ENCODE measurements around the gene IFI35.

IFI35 gene

GRCh38 chr17:43011728-43012472 is 5.3 kb downstream of the IFI35 start:
- no peak overlapping the region for H3K27ac ChIP-seq (ENCODE audit: extremely low read depth, low read depth, low read length)
- H3K9me3 ChIP-seq (ENCODE audit: control insufficient read depth, insufficient read depth, low read depth, low read length): no peaks in the 10 kb centered on the region
- POLR2A ChIA-PET: interaction anchor here (1.3 to 3.4 kb wide), 4 partner anchors 10 to 14 kb away, joined by 5 to 29 read pairs (median 10); partner anchors contain the start of genes RPL27 and VAT1
- TF ChIP-seq ZNF362 (tag by site-specific recombination; IDR thresholded peaks at IDR 0.05) (no peak), ZNF18 (tag by site-specific recombination; IDR thresholded peaks at IDR 0.05) (no peak), SP7 (tag by site-specific recombination; IDR thresholded peaks at IDR 0.05) (no peak), ZNF26 (tag by site-specific recombination; IDR thresholded peaks at IDR 0.05) (no peak), REPIN1 (tag by site-specific recombination; IDR thresholded peaks at IDR 0.05; ENCODE audit: low read depth) (no peak)
- CTCF ChIA-PET: interaction anchor here (0.6 to 1.3 kb wide), 3 partner anchors 12 to 552 kb away, joined by 3 to 5 read pairs (median 3); no protein-coding TSS in a partner anchor
- H3K36me3 ChIP-seq (ENCODE audit: control insufficient read depth in 2 of 2, insufficient read depth in 1 of 2, low read length in 2 of 2): peaks cover 0 to 39% of the 10 kb centered on the region in 2 experiments; a peak in 1 of 3 replicates
- H3K4me3 ChIP-seq (ENCODE audit: low read depth, low read length): no peak overlapping the region
- no peaks in the 10 kb centered on the region for H3K4me1 ChIP-seq (ENCODE audit: control insufficient read depth, insufficient read depth, low read length)

- CTCF ChIA-PET: interaction anchor here (0.6 to 0.7 kb wide), 2 partner anchors 170 to 198 kb away, joined by 3 read pairs; no protein-coding TSS in a partner anchor
- H3K4me3 ChIP-seq (ENCODE audit: low read depth, low read length): no peak overlapping the region
- POLR2A ChIA-PET: interaction anchor here (0.6 to 2.7 kb wide), 5 partner anchors 8 to 15 kb away, joined by 3 to 14 read pairs (median 6); partner anchors contain the start of genes RPL27 and VAT1
- TF ChIP-seq ZNF600 (tag by site-specific recombination; IDR thresholded peaks at IDR 0.05): peak; percentile 45; the same call in 1 of the 2 replicates
- TF ChIP-seq SP7 (tag by site-specific recombination; IDR thresholded peaks at IDR 0.05): no peak
- no peak overlapping the region for H3K27ac ChIP-seq (ENCODE audit: extremely low read depth, low read depth, low read length)
- H3K9me3 ChIP-seq (ENCODE audit: control insufficient read depth, insufficient read depth, low read depth, low read length): no peaks in the 10 kb centered on the region
- peaks cover 0 to 48% of the 10 kb centered on the region in 2 experiments; a peak in 2 of 3 replicates for H3K36me3 ChIP-seq (ENCODE audit: control insufficient read depth in 2 of 2, insufficient read depth in 1 of 2, low read length in 2 of 2)
- no peaks in the 10 kb centered on the region; the same call in 1 of the 2 replicates for H3K4me1 ChIP-seq (ENCODE audit: control insufficient read depth, insufficient read depth, low read length)
These were observed 6.7 kb downstream of the IFI35 start for GRCh38 chr17:43013296-43013695.

GRCh38 chr17:43014020-43014648 is 7.5 kb downstream of the IFI35 start:
- Histone ChIP-seq H3K27ac (ENCODE audit: extremely low read depth, low read depth, low read length) (no peak overlapping the region), H3K36me3 (ENCODE audit: control insufficient read depth in 2 of 2, insufficient read depth in 1 of 2, low read length in 2 of 2) (peaks cover 0 to 52% of the 10 kb centered on the region in 2 experiments; a peak in 2 of 3 replicates), H3K4me3 (ENCODE audit: low read depth, low read length) (no peak overlapping the region), H3K4me1 (ENCODE audit: control insufficient read depth, insufficient read depth, low read length) (peaks cover 5% of the 10 kb centered on the region), H3K9me3 (ENCODE audit: control insufficient read depth, insufficient read depth, low read depth, low read length) (no peaks in the 10 kb centered on the region)
- ChIA-PET CTCF (interaction anchor here (0.7 kb wide), 1 partner anchor 11 kb away, joined by 3 read pairs; no protein-coding TSS in a partner anchor), POLR2A (interaction anchor here (1.4 kb wide), 1 partner anchor 16 kb away, joined by 13 read pairs; the partner anchor contains the start of gene RPL27)
- TF ChIP-seq HOXD13 (CRISPR knock-in tag; IDR thresholded peaks at IDR 0.05; ENCODE audit: borderline replicate concordance): no peak
- TF ChIP-seq ELK4 (IDR thresholded peaks at IDR 0.05; ENCODE audit: borderline replicate concordance, low read depth, low read length): no peak
- 0 out of 2 replicates have a peak, but pooled peaks have one; percentile 26 for TF ChIP-seq GLIS2 (tag by site-specific recombination; IDR thresholded peaks at IDR 0.05)
- TF ChIP-seq OSR2 (tag by site-specific recombination; IDR thresholded peaks at IDR 0.05): no peak

All from HEK293 (cell line).